Endothelial cell of umbilical vein (primary cell): ENCODE data around the gene SULF2. TPM values are rescaled to one million over a fixed set of nuclear protein-coding genes. Genes with fewer than 3 reads are reported as not detected.

Experiments
- BruUV-seq: library from RNA; stranded (reverse); fragments of 400-500 nt; replicated peaks from 2 replicates; lab custom pipeline; 2021; lab: Mats Ljungman, UMichigan
- CTCF ChIA-PET: fragments of 300-600, 350-600 bp; sonication (Branson Sonifier 250); formaldehyde crosslinking; loops from one replicate; lab custom pipeline; 2021; ENCODE audit warnings: antibody characterized with exemption, inconsistent platforms; lab: Charles Lee
- POLR2A ChIA-PET: fragments of 300-600, 350-600 bp; sonication (Branson Sonifier 250); formaldehyde crosslinking; loops from one replicate; lab custom pipeline; 2021; ENCODE audit warnings: antibody characterized with exemption, inconsistent platforms; lab: Charles Lee
- DNase-seq: peaks from one replicate; pipeline ENCODE4 v3.0.0-alpha.2; 2011; ENCODE audit warnings: low read depth, low spot score
- FAIRE-seq: peaks from 2 replicates; lab custom pipeline; 2011; peaks lifted over from hg19 to GRCh38; lab: Jason Lieb, UNC
- H2AFZ ChIP-seq: 2 replicates; pipeline ENCODE4 v1.6.0; 2012; ENCODE audit warnings: low read depth, low read length, control low read depth, inconsistent platforms
- H3K27ac ChIP-seq: 2 replicates; pipeline ENCODE4 v1.5.1; 2011; ENCODE audit warnings: low read depth, mild to moderate bottlenecking, control low read depth, low read length, moderate library complexity; ENCODE audit not compliant: insufficient read depth
- H3K27me3 ChIP-seq, 2 experiments: 2 replicates each; pipeline versions ENCODE4 v1.6.0 to v1.6.1; 2011; ENCODE audit warnings: low read length in 2 of 2, mixed read lengths in 1 of 2; ENCODE audit not compliant: control insufficient read depth in 2 of 2, insufficient read depth in 2 of 2
- H3K36me3 ChIP-seq, 2 experiments: 2 replicates in 1 of 2; 3 replicates in 1 of 2; pipeline ENCODE4 v1.5.1; 2011; ENCODE audit warnings: low read length in 2 of 2, mild to moderate bottlenecking in 1 of 2, moderate library complexity in 1 of 2; ENCODE audit not compliant: control insufficient read depth in 2 of 2, insufficient read depth in 2 of 2; ENCODE audit errors: extremely low read depth in 1 of 2
- H3K4me1 ChIP-seq: 3 replicates; pipeline ENCODE4 v1.5.1; 2011; ENCODE audit warnings: mild to moderate bottlenecking, low read length; ENCODE audit not compliant: control insufficient read depth, insufficient read depth; ENCODE audit errors: extremely low read depth
- H3K4me2 ChIP-seq: 2 replicates; pipeline ENCODE4 v1.6.1; 2011; ENCODE audit warnings: low read length, control low read depth, mixed read lengths; ENCODE audit not compliant: insufficient read depth
- H3K4me3 ChIP-seq, 3 experiments: fragments of 200-600 bp in 1 of 3; sonication (generic), shearing (Covaris generic) in 1 of 3; replicated peaks in 1 of 3; 2 replicates each; pipeline ENCODE4 v1.5.1; 2011 to 2016; ENCODE audit warnings: control low read depth in 3 of 3, low read length in 3 of 3, mild to moderate bottlenecking in 2 of 3, inconsistent platforms in 1 of 3, low read depth in 1 of 3, moderate library complexity in 1 of 3; ENCODE audit not compliant: insufficient read depth in 1 of 3
- H3K79me2 ChIP-seq: 2 replicates; pipeline ENCODE4 v1.6.0; 2012; ENCODE audit warnings: low read length, inconsistent platforms; ENCODE audit not compliant: control insufficient read depth, insufficient read depth
- H3K9ac ChIP-seq: replicated peaks from 2 replicates; pipeline ENCODE3; 2011; ENCODE audit warnings: low read length, control low read depth; ENCODE audit not compliant: insufficient read depth; ENCODE audit errors: extremely low read depth
- H3K9me1 ChIP-seq: replicated peaks from 3 replicates; pipeline ENCODE4 v1.6.0; 2011; ENCODE audit warnings: mild to moderate bottlenecking, low read length; ENCODE audit not compliant: control insufficient read depth, insufficient read depth; ENCODE audit errors: extremely low read depth
- H3K9me3 ChIP-seq: replicated peaks from 2 replicates; pipeline ENCODE4 v1.5.1; 2012; ENCODE audit warnings: low read length, inconsistent platforms; ENCODE audit not compliant: control insufficient read depth, insufficient read depth
- H4K20me1 ChIP-seq: replicated peaks from 2 replicates; pipeline ENCODE3; 2011; ENCODE audit warnings: mild to moderate bottlenecking, low read length; ENCODE audit not compliant: control insufficient read depth, insufficient read depth; ENCODE audit errors: extremely low read depth
- CTCF ChIP-seq, 2 donors: IDR thresholded peaks; 1 replicate in 1 of 2; 2 replicates in 1 of 2; pipeline ENCODE4 v1.5.1; 2011; ENCODE audit warnings: low read length in 2 of 2, mild to moderate bottlenecking in 2 of 2, moderate library complexity in 2 of 2, control low read depth in 1 of 2, inconsistent platforms in 1 of 2, low read depth in 1 of 2; ENCODE audit not compliant: insufficient read depth in 1 of 2; ENCODE audit errors: extremely low read depth in 1 of 2
- EZH2 ChIP-seq: IDR thresholded peaks from 2 replicates; pipeline ENCODE4 v1.6.1; 2012; ENCODE audit warnings: borderline replicate concordance, low read depth, mild to moderate bottlenecking, moderate library complexity, low read length, inconsistent platforms; ENCODE audit not compliant: severe bottlenecking
- FOS ChIP-seq: IDR thresholded peaks from 2 replicates; pipeline ENCODE4 v1.6.1; 2011; ENCODE audit warnings: mild to moderate bottlenecking, low read length, moderate library complexity, borderline replicate concordance; ENCODE audit not compliant: insufficient read depth
- GATA2 ChIP-seq: IDR thresholded peaks from 2 replicates; pipeline ENCODE4 v1.7.0; 2011; ENCODE audit warnings: low read depth, mild to moderate bottlenecking, moderate library complexity, mixed read lengths, low read length; ENCODE audit not compliant: insufficient read length, insufficient read depth
- JUN ChIP-seq: IDR thresholded peaks from 2 replicates; pipeline ENCODE4 v1.6.1; 2011; ENCODE audit warnings: borderline replicate concordance, low read depth; ENCODE audit not compliant: insufficient read length, insufficient read depth
- MAX ChIP-seq: IDR thresholded peaks from 2 replicates; pipeline ENCODE4 v1.6.1; 2011; ENCODE audit not compliant: insufficient read depth, insufficient read length
- MYC ChIP-seq: IDR thresholded peaks from one replicate; pipeline ENCODE4 v1.6.1; 2011; ENCODE audit warnings: mild to moderate bottlenecking, low read depth, low read length
- POLR2A ChIP-seq: IDR thresholded peaks from 2 replicates; pipeline ENCODE4 v1.6.1; 2012; ENCODE audit warnings: low read depth, mild to moderate bottlenecking, control low read depth, low read length
- POLR2AphosphoS5 ChIP-seq: IDR thresholded peaks from 2 replicates; pipeline ENCODE4 v1.6.1; 2012; ENCODE audit warnings: low read depth, mild to moderate bottlenecking, control low read depth, low read length, moderate library complexity; ENCODE audit not compliant: insufficient read depth
- dilution Hi-C: fragments of 300-500 bp; cut with MboI; formaldehyde crosslinking; loops from one replicate; pipeline ENCODE4 v1.15.0; 2019; ENCODE audit warnings: low sequenced_read_pairs; ENCODE audit not compliant: extremely low pct_ligation_motif_present
- intact Hi-C: fragments of 100-400 bp; cut with micrococcal nuclease; formaldehyde crosslinking; loops from one replicate; pipeline ENCODE4 v1.10.0; 2022
- polyA plus RNA-seq, 4 experiments: library from polyadenylated mRNA; depleted of rRNA in 3 of 4; stranded (reverse) in 3 of 4; unstranded in 1 of 4; fragments of >200 nt; gene quantifications; 2 replicates each; pipeline versions ENCODE4 v1.2.1 to v1.2.3, GENCODE V29; 2011 to 2012; ENCODE audit warnings: missing spikeins in 1 of 4
- total RNA-seq: library from RNA; stranded (reverse); gene quantifications from 2 replicates; pipeline ENCODE4 v1.2.3, GENCODE V29; 2021

The SULF2 gene
- total and polyA plus RNA-seq, 2 donors (not counting 3 experiments of a cell fraction or from before 2014, with no cell fraction given) = 58.5 to 160 TPM

GRCh38 chr20:47782076-47782475, 3.2 kb downstream of the SULF2 start:
- POLR2A ChIA-PET = no interaction called here
- no TSS peak for BruUV-seq
- DNase-seq = no peak

More at GRCh38 chr20:47782076-47782475, 3.2 kb downstream of the SULF2 start:
- H3K4me1 ChIP-seq = peaks cover 22% of the 10 kb centered on the region
- no peaks in the 10 kb centered on the region for H3K27me3 ChIP-seq
- H4K20me1 ChIP-seq = no peaks in the 10 kb centered on the region
- H3K4me2 ChIP-seq = no peak overlapping the region
- H3K4me3 ChIP-seq = no peak overlapping the region
- intact Hi-C loops (no loop called here), dilution Hi-C loops (no loop called here)
- no peaks in the 10 kb centered on the region for H3K36me3 ChIP-seq
- TF ChIP-seq CTCF (IDR thresholded peaks at IDR 0.05; ENCODE audit: extremely low read depth in 1 of 2, insufficient read depth in 1 of 2, low read depth in 1 of 2, low read length in 2 of 2) = no peak
- no peak for TF ChIP-seq POLR2AphosphoS5
- TF ChIP-seq JUN = no peak
- no peak for TF ChIP-seq MYC
- TF ChIP-seq GATA2 = no peak
- no peak for TF ChIP-seq POLR2A
- no peak for TF ChIP-seq FOS
- no peak for TF ChIP-seq MAX
- TF ChIP-seq EZH2 = no peak
- no peak overlapping the region for H2AFZ ChIP-seq
- CTCF ChIA-PET = interaction anchor here (1.4 kb wide), 1 partner anchor 10 kb away, joined by 4 read pairs; no protein-coding TSS in a partner anchor
- H3K9me1 ChIP-seq = no peaks in the 10 kb centered on the region
- H3K27ac ChIP-seq = no peak overlapping the region
- no peak overlapping the region for H3K9ac ChIP-seq
- no peaks in the 10 kb centered on the region for H3K9me3 ChIP-seq
- no peak for FAIRE-seq
- H3K79me2 ChIP-seq = no peaks in the 10 kb centered on the region
